ENCODE data around the gene GPSM3. TPM values are rescaled to one million over a fixed set of nuclear protein-coding genes. Genes with fewer than 3 reads are reported as not detected.

Gene GPSM3
- total RNA-seq, 4 donors from 2014 or later: 10.0 to 46.2 (median 12.0) TPM

DNA sequence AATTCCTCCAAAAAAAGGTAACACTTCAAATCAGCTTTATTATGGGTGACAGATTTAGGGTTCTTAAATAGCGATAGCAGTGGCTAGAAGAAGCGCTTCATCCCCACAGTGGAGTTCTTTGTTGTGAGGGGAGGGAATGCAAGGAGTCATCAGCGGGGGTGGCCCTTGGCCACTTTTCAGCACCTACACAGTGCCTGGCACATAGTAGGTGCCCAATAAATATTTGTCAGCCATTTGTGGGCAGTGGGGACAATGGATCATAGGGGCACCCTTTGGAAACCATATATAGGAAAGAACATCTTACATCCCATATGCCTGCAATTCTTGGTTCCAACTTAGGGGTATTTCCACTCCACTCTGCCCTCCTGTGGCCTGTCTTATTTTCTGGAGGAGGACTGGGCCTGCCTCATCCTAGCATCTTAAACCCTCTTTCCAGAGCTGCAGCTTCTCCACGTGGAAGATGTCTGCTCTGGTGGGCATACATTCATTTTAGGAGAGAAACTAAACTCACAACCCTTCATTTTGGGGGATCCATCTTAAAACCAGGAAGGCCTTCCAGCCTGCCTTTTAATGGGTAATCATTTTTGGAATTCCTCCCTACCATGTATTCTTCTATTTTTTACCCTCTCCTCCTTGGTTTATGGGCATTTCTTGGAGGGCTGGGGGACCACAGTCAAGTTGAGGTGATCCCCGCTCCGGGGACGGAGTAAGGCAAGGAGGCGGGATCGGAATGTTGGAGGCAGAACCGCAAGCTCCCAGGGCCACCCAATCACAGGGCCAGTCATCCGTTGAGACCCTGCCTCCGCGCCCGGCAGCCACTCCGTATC, 2.6 kb upstream of the GPSM3 start:
- TF ChIP-seq, protein P1, sequence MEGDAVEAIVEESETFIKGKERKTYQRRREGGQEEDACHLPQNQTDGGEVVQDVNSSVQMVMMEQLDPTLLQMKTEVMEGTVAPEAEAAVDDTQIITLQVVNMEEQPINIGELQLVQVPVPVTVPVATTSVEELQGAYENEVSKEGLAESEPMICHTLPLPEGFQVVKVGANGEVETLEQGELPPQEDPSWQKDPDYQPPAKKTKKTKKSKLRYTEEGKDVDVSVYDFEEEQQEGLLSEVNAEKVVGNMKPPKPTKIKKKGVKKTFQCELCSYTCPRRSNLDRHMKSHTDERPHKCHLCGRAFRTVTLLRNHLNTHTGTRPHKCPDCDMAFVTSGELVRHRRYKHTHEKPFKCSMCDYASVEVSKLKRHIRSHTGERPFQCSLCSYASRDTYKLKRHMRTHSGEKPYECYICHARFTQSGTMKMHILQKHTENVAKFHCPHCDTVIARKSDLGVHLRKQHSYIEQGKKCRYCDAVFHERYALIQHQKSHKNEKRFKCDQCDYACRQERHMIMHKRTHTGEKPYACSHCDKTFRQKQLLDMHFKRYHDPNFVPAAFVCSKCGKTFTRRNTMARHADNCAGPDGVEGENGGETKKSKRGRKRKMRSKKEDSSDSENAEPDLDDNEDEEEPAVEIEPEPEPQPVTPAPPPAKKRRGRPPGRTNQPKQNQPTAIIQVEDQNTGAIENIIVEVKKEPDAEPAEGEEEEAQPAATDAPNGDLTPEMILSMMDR (IDR thresholded peaks at IDR 0.05; ENCODE audit: low read depth): no peak

GRCh38 chr6:32194388-32194787, 1.9 kb upstream of the GPSM3 start:
- TF ChIP-seq, protein P1 (IDR thresholded peaks at IDR 0.05; ENCODE audit: low read depth): no peak

DNA sequence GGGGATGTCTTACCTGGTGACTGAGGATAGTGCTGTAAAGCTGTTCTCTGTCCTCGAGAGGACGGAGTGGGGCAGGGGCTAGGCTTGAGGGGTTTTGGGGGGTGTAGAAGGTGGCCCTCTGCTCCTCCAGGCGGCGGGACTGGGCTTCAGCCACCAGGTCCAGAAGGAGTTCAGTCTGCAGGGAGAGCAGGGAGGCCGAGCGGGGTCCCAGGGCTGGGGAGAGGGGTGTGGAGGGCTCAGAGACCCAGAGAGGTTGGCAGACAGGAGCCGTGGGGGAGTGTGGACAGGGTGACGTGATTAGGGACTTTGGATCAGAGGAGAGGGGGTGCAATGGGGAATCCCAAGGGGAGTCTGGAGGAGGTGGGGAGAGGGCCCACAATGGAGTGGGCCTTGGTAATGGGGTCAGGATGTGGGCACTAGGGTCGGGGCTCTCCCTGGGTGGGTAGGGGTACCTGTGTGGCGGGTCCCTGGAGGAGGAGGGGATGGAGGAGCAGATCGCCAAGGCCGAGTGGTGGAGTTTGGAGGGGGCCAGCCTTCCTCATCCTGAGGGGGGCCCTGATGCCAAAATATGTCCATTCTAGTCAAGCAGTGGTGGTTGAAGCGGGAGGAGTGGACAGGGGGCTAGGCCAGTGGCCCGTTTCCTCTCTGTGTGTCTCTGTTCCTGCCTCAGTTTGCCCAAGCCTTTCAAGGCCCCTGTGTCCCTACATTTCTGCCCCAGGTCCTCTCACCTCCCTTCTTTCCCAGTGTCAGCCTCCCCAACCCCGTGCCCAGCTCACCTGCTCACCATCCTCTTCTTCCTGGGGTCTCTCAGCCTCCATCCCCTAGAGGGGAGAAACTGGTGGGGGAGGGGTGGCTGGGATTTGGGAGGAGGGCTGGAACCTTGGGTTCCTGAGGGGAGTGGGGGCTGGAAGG, 491 bp downstream of the GPSM3 start:
- TF ChIP-seq, protein P1 (IDR thresholded peaks at IDR 0.05; ENCODE audit: low read depth): no peak

GRCh38 chr6:32190911-32191677, 1.3 kb downstream of the GPSM3 start:
- TF ChIP-seq, protein P1 (IDR thresholded peaks at IDR 0.05; ENCODE audit: low read depth): no peak

DNA sequence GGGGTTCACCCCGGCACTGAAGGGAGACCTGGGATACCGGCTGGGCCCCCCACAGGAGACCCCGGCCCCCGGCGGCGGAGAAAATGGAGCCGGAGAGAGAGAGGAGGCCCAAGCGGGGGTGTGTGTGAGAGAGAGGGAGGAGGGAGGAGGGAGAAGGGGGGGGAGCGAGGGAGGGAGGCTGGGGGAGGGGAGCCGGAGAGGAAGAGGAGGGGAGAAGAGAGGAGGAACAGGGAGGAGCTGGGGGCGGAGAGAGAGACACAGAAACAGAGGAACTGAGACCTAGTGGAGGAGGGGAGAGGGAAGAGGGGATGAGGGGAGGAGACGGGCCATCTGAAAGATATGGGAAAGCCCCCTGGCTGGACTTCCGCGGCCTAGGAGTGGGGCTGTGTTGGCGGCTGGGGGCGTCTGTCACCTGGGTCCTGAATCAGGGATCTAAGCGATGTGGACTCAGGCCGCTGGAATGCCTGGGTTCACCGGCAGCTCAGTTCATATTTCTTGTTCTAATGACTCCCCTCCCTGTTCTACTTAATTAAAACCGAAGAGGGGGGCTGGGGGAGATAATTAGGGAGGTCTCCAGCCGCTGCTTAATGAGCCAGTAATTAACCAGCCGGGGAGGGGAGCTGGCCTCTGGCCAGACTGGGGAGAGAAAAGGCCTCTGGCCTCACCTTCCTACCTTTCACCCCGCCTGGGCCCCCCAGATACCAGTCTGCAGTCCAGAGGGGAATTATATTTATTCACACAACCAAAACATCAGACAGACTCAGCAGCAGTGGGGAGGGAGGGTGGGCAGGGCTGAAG, 2.2 kb downstream of the GPSM3 start, which contains the start of gene PBX2:
TSS of gene PBX2 (minus strand) at position 149 of the 798 bp plus-strand sequence. CDS start 287 bp downstream, outside the sequence.
- TF ChIP-seq, protein P1 (IDR thresholded peaks at IDR 0.05; ENCODE audit: low read depth): no peak

GRCh38 chr6:32189742-32190053, 2.7 kb downstream of the GPSM3 start:
- TF ChIP-seq, protein P1 (IDR thresholded peaks at IDR 0.05; ENCODE audit: low read depth): no peak
